ENCODE data around the gene RICTOR. TPM values are rescaled to one million over a fixed set of nuclear protein-coding genes. Genes with fewer than 3 reads are reported as not detected.

Gene RICTOR
- total RNA-seq, 1 experiment from 2014 or later, result 25.7 TPM

DNA sequence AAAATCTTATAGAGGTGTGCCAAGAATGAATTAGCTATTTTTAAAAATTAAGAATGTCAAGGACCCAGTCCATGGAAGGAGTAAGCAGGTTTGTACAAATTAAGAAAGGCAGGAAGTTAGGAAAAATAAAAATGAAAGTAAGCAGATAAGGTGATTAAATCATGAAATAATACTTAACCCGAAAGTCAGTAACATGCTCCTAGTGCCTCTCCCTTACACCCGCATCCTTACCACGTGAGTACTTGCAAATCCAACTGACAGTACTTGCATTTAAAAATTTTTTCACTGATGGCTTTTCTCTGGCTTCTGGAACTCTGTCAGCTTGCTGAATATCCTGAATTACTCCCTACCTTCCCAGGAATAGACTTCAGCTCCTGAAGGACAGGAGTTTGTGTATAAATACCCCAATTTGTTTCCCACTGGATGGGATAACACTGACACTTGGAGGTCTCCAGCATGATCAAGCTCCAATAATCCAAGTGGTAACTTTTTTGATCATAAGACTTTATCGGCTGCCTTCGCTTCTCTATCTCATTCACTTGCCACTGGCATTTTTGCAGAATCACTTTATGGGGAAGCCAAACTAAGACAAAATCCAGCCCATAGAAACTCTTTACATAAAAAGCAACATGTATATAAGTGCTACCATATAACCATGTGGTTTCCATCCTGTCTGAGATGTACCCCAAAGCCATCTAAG lies 41.6 kb upstream of the RICTOR start:
- peaks cover 2% of the 10 kb centered on the region for H3K27me3 Mint-ChIP-seq (ENCODE audit: insufficient read depth, unreplicated experiment)
- POLR2A ChIA-PET, result no interaction called here

DNA sequence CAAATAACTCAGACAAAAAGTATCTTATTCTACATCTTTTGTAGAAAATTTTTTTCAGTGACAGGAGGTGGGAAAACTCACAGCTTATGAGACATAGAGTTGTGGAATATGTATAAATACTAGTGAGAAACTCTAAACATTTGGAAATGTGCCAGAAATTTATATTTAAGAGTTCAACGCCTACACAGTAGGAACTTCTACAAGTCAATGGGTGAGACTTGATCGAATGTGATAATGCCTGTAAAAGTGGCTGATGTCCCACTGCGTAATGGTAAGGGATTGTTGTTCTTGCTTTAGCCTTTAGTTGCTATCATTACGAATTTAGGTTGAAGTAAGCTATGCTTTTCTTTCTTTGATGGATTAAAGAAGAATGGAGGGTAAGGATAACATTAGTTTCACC lies 40.0 kb upstream of the RICTOR start:
- ChIA-PET CTCF (no interaction called here), POLR2A (no interaction called here)
- no peaks in the 10 kb centered on the region for H3K27me3 ChIP-seq (replicated peaks; ENCODE audit: control insufficient read depth, insufficient read depth, low read length)
- no peaks in the 10 kb centered on the region for H3K36me3 ChIP-seq (ENCODE audit: control insufficient read depth, insufficient read depth, low read length)
- Mint-ChIP-seq H3K27ac (ENCODE audit: unreplicated experiment) (no peak overlapping the region), H3K4me1 (ENCODE audit: low read depth, unreplicated experiment) (peaks cover 7% of the 10 kb centered on the region), H3K36me3 (ENCODE audit: insufficient read depth, unreplicated experiment) (no peaks in the 10 kb centered on the region), H3K27me3 (ENCODE audit: insufficient read depth, unreplicated experiment) (peaks cover 10% of the 10 kb centered on the region), H3K4me3 (ENCODE audit: unreplicated experiment) (no peak overlapping the region), H3K9me3 (ENCODE audit: unreplicated experiment) (no peaks in the 10 kb centered on the region)
- no peaks in the 10 kb centered on the region; the same call in 1 of the 2 replicates for H3K4me1 ChIP-seq
- intact Hi-C loops (cut with micrococcal nuclease; ENCODE audit: unreplicated experiment), result no loop called here
- no peak overlapping the region for H3K4me3 ChIP-seq (ENCODE audit: low read depth, low read length)
- TF ChIP-seq, protein P1, sequence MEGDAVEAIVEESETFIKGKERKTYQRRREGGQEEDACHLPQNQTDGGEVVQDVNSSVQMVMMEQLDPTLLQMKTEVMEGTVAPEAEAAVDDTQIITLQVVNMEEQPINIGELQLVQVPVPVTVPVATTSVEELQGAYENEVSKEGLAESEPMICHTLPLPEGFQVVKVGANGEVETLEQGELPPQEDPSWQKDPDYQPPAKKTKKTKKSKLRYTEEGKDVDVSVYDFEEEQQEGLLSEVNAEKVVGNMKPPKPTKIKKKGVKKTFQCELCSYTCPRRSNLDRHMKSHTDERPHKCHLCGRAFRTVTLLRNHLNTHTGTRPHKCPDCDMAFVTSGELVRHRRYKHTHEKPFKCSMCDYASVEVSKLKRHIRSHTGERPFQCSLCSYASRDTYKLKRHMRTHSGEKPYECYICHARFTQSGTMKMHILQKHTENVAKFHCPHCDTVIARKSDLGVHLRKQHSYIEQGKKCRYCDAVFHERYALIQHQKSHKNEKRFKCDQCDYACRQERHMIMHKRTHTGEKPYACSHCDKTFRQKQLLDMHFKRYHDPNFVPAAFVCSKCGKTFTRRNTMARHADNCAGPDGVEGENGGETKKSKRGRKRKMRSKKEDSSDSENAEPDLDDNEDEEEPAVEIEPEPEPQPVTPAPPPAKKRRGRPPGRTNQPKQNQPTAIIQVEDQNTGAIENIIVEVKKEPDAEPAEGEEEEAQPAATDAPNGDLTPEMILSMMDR (IDR thresholded peaks at IDR 0.05; ENCODE audit: insufficient read depth in 1 of 2, low read depth in 1 of 2, low read length in 1 of 2, severe bottlenecking in 1 of 2, unreplicated experiment in 1 of 2), result no peak
- no peak for DNase-seq
- no peaks in the 10 kb centered on the region for H3K9me3 ChIP-seq
- no TSS peak for BruUV-seq (replicated peaks)

More for the DNA sequence above, 41.6 kb upstream of the RICTOR start:
- CTCF ChIA-PET, result interaction anchor here (0.6 kb wide), 1 partner anchor 446 kb away, joined by 3 read pairs; no protein-coding TSS in a partner anchor
- Mint-ChIP-seq H3K9me3 (ENCODE audit: unreplicated experiment) (no peaks in the 10 kb centered on the region), H3K36me3 (ENCODE audit: insufficient read depth, unreplicated experiment) (no peaks in the 10 kb centered on the region), H3K27ac (ENCODE audit: unreplicated experiment) (no peak overlapping the region), H3K4me1 (ENCODE audit: low read depth, unreplicated experiment) (peaks cover 7% of the 10 kb centered on the region), H3K4me3 (ENCODE audit: unreplicated experiment) (no peak overlapping the region)
- Histone ChIP-seq H3K27me3 (replicated peaks; ENCODE audit: control insufficient read depth, insufficient read depth, low read length) (no peaks in the 10 kb centered on the region), H3K4me1 (no peaks in the 10 kb centered on the region; the same call in 1 of the 2 replicates), H3K9me3 (no peaks in the 10 kb centered on the region), H3K4me3 (ENCODE audit: low read depth, low read length) (no peak overlapping the region), H3K36me3 (ENCODE audit: control insufficient read depth, insufficient read depth, low read length) (no peaks in the 10 kb centered on the region)
- BruUV-seq (replicated peaks), result no TSS peak
- no peak for DNase-seq
- TF ChIP-seq, protein P1 (IDR thresholded peaks at IDR 0.05; ENCODE audit: insufficient read depth in 1 of 2, low read depth in 1 of 2, low read length in 1 of 2, severe bottlenecking in 1 of 2, unreplicated experiment in 1 of 2), result no peak
- intact Hi-C loops (cut with micrococcal nuclease; ENCODE audit: unreplicated experiment), result no loop called here

DNA sequence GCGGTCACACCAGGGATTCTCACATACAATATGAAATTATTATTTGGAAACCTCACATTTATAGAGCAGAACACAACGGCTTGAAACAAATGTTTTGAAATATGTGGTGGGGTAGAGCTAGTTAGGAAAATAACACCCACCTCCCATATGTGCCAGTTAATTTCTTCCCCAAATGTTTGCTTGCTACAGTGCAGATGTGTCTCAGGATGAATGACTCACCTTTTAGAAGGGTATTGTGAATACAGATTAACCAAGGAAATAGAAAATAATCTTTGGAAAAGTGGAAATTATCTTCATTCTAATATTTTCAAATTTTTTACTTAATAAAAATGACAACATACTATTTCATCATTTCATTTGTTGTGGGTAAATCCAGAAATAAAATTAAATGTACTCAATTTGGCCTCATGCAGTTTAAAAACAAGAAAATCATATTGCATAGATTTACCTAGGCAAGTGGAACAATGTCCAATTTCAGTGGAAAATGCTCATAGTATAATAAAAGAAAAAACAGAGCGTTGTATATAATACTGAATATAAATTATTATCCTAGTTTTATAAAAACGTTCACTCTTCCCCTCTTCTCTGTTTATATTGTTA lies 39.3 kb upstream of the RICTOR start:
- intact Hi-C loops (cut with micrococcal nuclease; ENCODE audit: unreplicated experiment), result no loop called here
- H3K9me3 ChIP-seq, result no peaks in the 10 kb centered on the region
- ChIA-PET POLR2A (no interaction called here), CTCF (no interaction called here)
- H3K27ac Mint-ChIP-seq (ENCODE audit: unreplicated experiment), result no peak overlapping the region
- TF ChIP-seq, protein P1 (IDR thresholded peaks at IDR 0.05; ENCODE audit: insufficient read depth in 1 of 2, low read depth in 1 of 2, low read length in 1 of 2, severe bottlenecking in 1 of 2, unreplicated experiment in 1 of 2), result no peak
- no peaks in the 10 kb centered on the region for H3K27me3 ChIP-seq (replicated peaks; ENCODE audit: control insufficient read depth, insufficient read depth, low read length)
- no peaks in the 10 kb centered on the region; the same call in 1 of the 2 replicates for H3K4me1 ChIP-seq
- H3K4me1 Mint-ChIP-seq (ENCODE audit: low read depth, unreplicated experiment), result peaks cover 7% of the 10 kb centered on the region
- no peaks in the 10 kb centered on the region for H3K9me3 Mint-ChIP-seq (ENCODE audit: unreplicated experiment)
- no peak overlapping the region for H3K4me3 Mint-ChIP-seq (ENCODE audit: unreplicated experiment)
- no TSS peak for BruUV-seq (replicated peaks)
- peaks cover 12% of the 10 kb centered on the region for H3K27me3 Mint-ChIP-seq (ENCODE audit: insufficient read depth, unreplicated experiment)
- H3K4me3 ChIP-seq (ENCODE audit: low read depth, low read length), result no peak overlapping the region
- no peak for DNase-seq
- H3K36me3 ChIP-seq (ENCODE audit: control insufficient read depth, insufficient read depth, low read length), result no peaks in the 10 kb centered on the region
- no peaks in the 10 kb centered on the region for H3K36me3 Mint-ChIP-seq (ENCODE audit: insufficient read depth, unreplicated experiment)

Data from Caco-2 (cell line).